ENCODE results near the gene CSF2.

Gene CSF2

GRCh38 chr5:132087661-132088060 is 14.1 kb downstream of the CSF2 start:
- Histone ChIP-seq H3K4me3 (ENCODE audit: low read length) (no peak overlapping the region), H4K8ac (ENCODE audit: low read depth, low read length) (no peak overlapping the region), H3K27ac (ENCODE audit: low read depth, low read length) (no peak overlapping the region), H3K27me3 (ENCODE audit: insufficient read depth, low read length, poor library complexity) (no peaks in the 10 kb centered on the region), H3K79me1 (ENCODE audit: low read length) (no peaks in the 10 kb centered on the region), H2BK15ac (replicated peaks; ENCODE audit: low read depth) (no peak overlapping the region), H3K23ac (ENCODE audit: low read length) (no peak overlapping the region), H3K9ac (ENCODE audit: low read length) (no peak overlapping the region), H3K4ac (ENCODE audit: low read depth, low read length) (no peak overlapping the region), H2BK5ac (ENCODE audit: low read length) (no peak overlapping the region), H3K18ac (ENCODE audit: low read length) (no peak overlapping the region), H2AK5ac (ENCODE audit: low read length) (no peak overlapping the region), H3K79me2 (ENCODE audit: control insufficient read depth, insufficient read depth, low read length) (no peaks in the 10 kb centered on the region), H4K5ac (ENCODE audit: low read length) (no peak overlapping the region), H2BK120ac (ENCODE audit: low read depth, low read length) (no peak overlapping the region), H3K4me2 (ENCODE audit: low read length) (no peak overlapping the region), H3K36me3 (ENCODE audit: control insufficient read depth, insufficient read depth, low read length) (no peaks in the 10 kb centered on the region), H3K56ac (ENCODE audit: low read length) (no peak overlapping the region), H3K4me1 (ENCODE audit: control insufficient read depth, low read depth, low read length) (no peaks in the 10 kb centered on the region)
- DNase-seq, result no peak
- WGBS (ENCODE audit: extremely low coverage, insufficient coverage, low lambda C conversion rate), result no CpG with 5 or more reads among the region's 8 CpGs

GRCh38 chr5:132089363-132089762 is 15.8 kb downstream of the CSF2 start:
- Histone ChIP-seq H2BK5ac (ENCODE audit: low read length) (no peak overlapping the region), H4K5ac (ENCODE audit: low read length) (no peak overlapping the region), H2BK15ac (replicated peaks; ENCODE audit: low read depth) (no peak overlapping the region), H3K27me3 (ENCODE audit: insufficient read depth, low read length, poor library complexity) (no peaks in the 10 kb centered on the region), H3K4ac (ENCODE audit: low read depth, low read length) (no peak overlapping the region), H4K8ac (ENCODE audit: low read depth, low read length) (no peak overlapping the region), H2AK5ac (ENCODE audit: low read length) (no peak overlapping the region), H3K36me3 (ENCODE audit: control insufficient read depth, insufficient read depth, low read length) (no peaks in the 10 kb centered on the region), H3K18ac (ENCODE audit: low read length) (no peak overlapping the region), H2BK120ac (ENCODE audit: low read depth, low read length) (no peak overlapping the region), H3K4me2 (ENCODE audit: low read length) (no peak overlapping the region), H3K9ac (ENCODE audit: low read length) (no peak overlapping the region), H3K4me1 (ENCODE audit: control insufficient read depth, low read depth, low read length) (no peaks in the 10 kb centered on the region), H3K56ac (ENCODE audit: low read length) (no peak overlapping the region), H3K79me1 (ENCODE audit: low read length) (no peaks in the 10 kb centered on the region), H3K23ac (ENCODE audit: low read length) (no peak overlapping the region), H3K79me2 (ENCODE audit: control insufficient read depth, insufficient read depth, low read length) (no peaks in the 10 kb centered on the region), H3K27ac (ENCODE audit: low read depth, low read length) (no peak overlapping the region), H3K4me3 (ENCODE audit: low read length) (no peak overlapping the region)
- DNase-seq, result no peak
- WGBS (ENCODE audit: extremely low coverage, insufficient coverage, low lambda C conversion rate), result no CpG with 5 or more reads among the region's 1 CpG

GRCh38 chr5:132090107-132090506 is 16.5 kb downstream of the CSF2 start:
- Histone ChIP-seq H4K5ac (ENCODE audit: low read length) (no peak overlapping the region), H4K8ac (ENCODE audit: low read depth, low read length) (no peak overlapping the region), H3K4me1 (ENCODE audit: control insufficient read depth, low read depth, low read length) (no peaks in the 10 kb centered on the region), H2BK120ac (ENCODE audit: low read depth, low read length) (no peak overlapping the region), H2AK5ac (ENCODE audit: low read length) (no peak overlapping the region), H3K23ac (ENCODE audit: low read length) (no peak overlapping the region), H3K79me2 (ENCODE audit: control insufficient read depth, insufficient read depth, low read length) (no peaks in the 10 kb centered on the region), H2BK5ac (ENCODE audit: low read length) (no peak overlapping the region), H3K4me3 (ENCODE audit: low read length) (no peak overlapping the region), H3K9ac (ENCODE audit: low read length) (no peak overlapping the region), H3K27ac (ENCODE audit: low read depth, low read length) (no peak overlapping the region), H3K18ac (ENCODE audit: low read length) (no peak overlapping the region), H3K4me2 (ENCODE audit: low read length) (no peak overlapping the region), H3K79me1 (ENCODE audit: low read length) (no peaks in the 10 kb centered on the region), H3K36me3 (ENCODE audit: control insufficient read depth, insufficient read depth, low read length) (no peaks in the 10 kb centered on the region), H3K56ac (ENCODE audit: low read length) (no peak overlapping the region), H2BK15ac (replicated peaks; ENCODE audit: low read depth) (no peak overlapping the region), H3K27me3 (ENCODE audit: insufficient read depth, low read length, poor library complexity) (no peaks in the 10 kb centered on the region), H3K4ac (ENCODE audit: low read depth, low read length) (no peak overlapping the region)
- DNase-seq, result no peak

GRCh38 chr5:132093271-132093670 is 19.7 kb downstream of the CSF2 start:
- H3K79me1 ChIP-seq (ENCODE audit: low read length), result no peaks in the 10 kb centered on the region
- no peaks in the 10 kb centered on the region for H3K27me3 ChIP-seq (ENCODE audit: insufficient read depth, low read length, poor library complexity)
- no peak overlapping the region for H2BK15ac ChIP-seq (replicated peaks; ENCODE audit: low read depth)
- no peak overlapping the region for H3K23ac ChIP-seq (ENCODE audit: low read length)
- H2BK120ac ChIP-seq (ENCODE audit: low read depth, low read length), result no peak overlapping the region
- H4K5ac ChIP-seq (ENCODE audit: low read length), result no peak overlapping the region
- no peak overlapping the region for H3K4me2 ChIP-seq (ENCODE audit: low read length)
- no peak overlapping the region for H2AK5ac ChIP-seq (ENCODE audit: low read length)
- no peaks in the 10 kb centered on the region for H3K4me1 ChIP-seq (ENCODE audit: control insufficient read depth, low read depth, low read length)
- H3K9ac ChIP-seq (ENCODE audit: low read length), result no peak overlapping the region
- H3K18ac ChIP-seq (ENCODE audit: low read length), result no peak overlapping the region
- no peak overlapping the region for H3K4ac ChIP-seq (ENCODE audit: low read depth, low read length)
- no peak overlapping the region for H2BK5ac ChIP-seq (ENCODE audit: low read length)
- DNase-seq, result no peak
- no peaks in the 10 kb centered on the region for H3K79me2 ChIP-seq (ENCODE audit: control insufficient read depth, insufficient read depth, low read length)
- H3K27ac ChIP-seq (ENCODE audit: low read depth, low read length), result no peak overlapping the region
- no CpG with 5 or more reads among the region's 3 CpGs for WGBS (ENCODE audit: extremely low coverage, insufficient coverage, low lambda C conversion rate)
- no peak overlapping the region for H3K56ac ChIP-seq (ENCODE audit: low read length)
- no peak overlapping the region for H4K8ac ChIP-seq (ENCODE audit: low read depth, low read length)
- no peaks in the 10 kb centered on the region for H3K36me3 ChIP-seq (ENCODE audit: control insufficient read depth, insufficient read depth, low read length)
- no peak overlapping the region for H3K4me3 ChIP-seq (ENCODE audit: low read length)

GRCh38 chr5:132094393-132095076 is 20.9 kb downstream of the CSF2 start:
- no peaks in the 10 kb centered on the region for H3K79me2 ChIP-seq (ENCODE audit: control insufficient read depth, insufficient read depth, low read length)
- no peaks in the 10 kb centered on the region for H3K27me3 ChIP-seq (ENCODE audit: insufficient read depth, low read length, poor library complexity)
- no peak overlapping the region for H3K27ac ChIP-seq (ENCODE audit: low read depth, low read length)
- H4K8ac ChIP-seq (ENCODE audit: low read depth, low read length), result no peak overlapping the region
- no peak overlapping the region for H3K4me2 ChIP-seq (ENCODE audit: low read length)
- H2BK120ac ChIP-seq (ENCODE audit: low read depth, low read length), result no peak overlapping the region
- no peak overlapping the region for H3K23ac ChIP-seq (ENCODE audit: low read length)
- DNase-seq, result no peak
- no peak overlapping the region for H2BK5ac ChIP-seq (ENCODE audit: low read length)
- H3K18ac ChIP-seq (ENCODE audit: low read length), result no peak overlapping the region
- H3K79me1 ChIP-seq (ENCODE audit: low read length), result no peaks in the 10 kb centered on the region
- no peak overlapping the region for H3K9ac ChIP-seq (ENCODE audit: low read length)
- no peak overlapping the region for H3K56ac ChIP-seq (ENCODE audit: low read length)
- no peak overlapping the region for H4K5ac ChIP-seq (ENCODE audit: low read length)
- no peak overlapping the region for H2AK5ac ChIP-seq (ENCODE audit: low read length)
- WGBS (ENCODE audit: extremely low coverage, insufficient coverage, low lambda C conversion rate), result no CpG with 5 or more reads among the region's 12 CpGs
- no peak overlapping the region for H3K4ac ChIP-seq (ENCODE audit: low read depth, low read length)
- no peaks in the 10 kb centered on the region for H3K36me3 ChIP-seq (ENCODE audit: control insufficient read depth, insufficient read depth, low read length)
- no peaks in the 10 kb centered on the region for H3K4me1 ChIP-seq (ENCODE audit: control insufficient read depth, low read depth, low read length)
- no peak overlapping the region for H2BK15ac ChIP-seq (replicated peaks; ENCODE audit: low read depth)
- H3K4me3 ChIP-seq (ENCODE audit: low read length), result no peak overlapping the region

- Histone ChIP-seq H3K9ac (ENCODE audit: low read length) (no peak overlapping the region), H3K79me2 (ENCODE audit: control insufficient read depth, insufficient read depth, low read length) (no peaks in the 10 kb centered on the region), H3K56ac (ENCODE audit: low read length) (no peak overlapping the region), H3K4me1 (ENCODE audit: control insufficient read depth, low read depth, low read length) (no peaks in the 10 kb centered on the region), H2BK5ac (ENCODE audit: low read length) (no peak overlapping the region), H3K27ac (ENCODE audit: low read depth, low read length) (no peak overlapping the region), H2BK15ac (replicated peaks; ENCODE audit: low read depth) (no peak overlapping the region), H3K18ac (ENCODE audit: low read length) (no peak overlapping the region), H2BK120ac (ENCODE audit: low read depth, low read length) (no peak overlapping the region), H4K5ac (ENCODE audit: low read length) (no peak overlapping the region), H3K79me1 (ENCODE audit: low read length) (no peaks in the 10 kb centered on the region), H3K36me3 (ENCODE audit: control insufficient read depth, insufficient read depth, low read length) (no peaks in the 10 kb centered on the region), H3K27me3 (ENCODE audit: insufficient read depth, low read length, poor library complexity) (no peaks in the 10 kb centered on the region), H3K4me2 (ENCODE audit: low read length) (no peak overlapping the region), H3K4ac (ENCODE audit: low read depth, low read length) (no peak overlapping the region), H3K23ac (ENCODE audit: low read length) (no peak overlapping the region), H4K8ac (ENCODE audit: low read depth, low read length) (no peak overlapping the region), H3K4me3 (ENCODE audit: low read length) (no peak overlapping the region), H2AK5ac (ENCODE audit: low read length) (no peak overlapping the region)
- DNase-seq, result no peak
- WGBS (ENCODE audit: extremely low coverage, insufficient coverage, low lambda C conversion rate), result no CpG with 5 or more reads among the region's 2 CpGs
Observed at GRCh38 chr5:132095077-132095410, 21.5 kb downstream of the CSF2 start.

Measured in mesendoderm (in vitro differentiated cells).